MCF 10A (cell line): ENCODE measurements around the gene THADA. TPM values are rescaled to one million over a fixed set of nuclear protein-coding genes. Genes with fewer than 3 reads are reported as not detected.

ENCODE experiments used
- BruUV-seq: library from RNA; stranded (reverse); fragments of 400-500 nt; replicated peaks from 2 replicates; lab custom pipeline; 2021; lab: Mats Ljungman, UMichigan
- CTCF ChIA-PET: fragments of 300-600 bp; sonication (Branson Sonifier 250); formaldehyde crosslinking; extraction: SDS; loops from one replicate; lab custom pipeline; 2021; ENCODE audit warnings: antibody characterized with exemption, inconsistent platforms; lab: Yijun Ruan, JAX
- POLR2A ChIA-PET: fragments of 300-600, 350-650 bp; sonication (Branson Sonifier 250); formaldehyde crosslinking; extraction: SDS; loops from one replicate; lab custom pipeline; 2020; ENCODE audit warnings: antibody characterized with exemption, inconsistent platforms; lab: Yijun Ruan, JAX
- DNase-seq: peaks from one replicate; pipeline ENCODE4 v3.0.0-alpha.2; 2018; ENCODE audit not compliant: unreplicated experiment
- H3K27ac Mint-ChIP-seq: one replicate; pipeline ENCODE4 v1.8.0; 2022; ENCODE audit warnings: mild to moderate bottlenecking, low read depth, mixed read lengths; ENCODE audit not compliant: unreplicated experiment
- H3K27me3 Mint-ChIP-seq: one replicate; pipeline ENCODE4 v1.8.0; 2022; ENCODE audit warnings: mixed read lengths; ENCODE audit not compliant: insufficient read depth, unreplicated experiment
- H3K36me3 Mint-ChIP-seq: one replicate; pipeline ENCODE4 v1.8.0; 2022; ENCODE audit warnings: mild to moderate bottlenecking, moderate library complexity, mixed read lengths; ENCODE audit not compliant: insufficient read depth, unreplicated experiment
- H3K4me1 Mint-ChIP-seq: one replicate; pipeline ENCODE4 v1.8.0; 2022; ENCODE audit warnings: mixed read lengths; ENCODE audit not compliant: insufficient read depth, unreplicated experiment
- H3K4me3 Mint-ChIP-seq: one replicate; pipeline ENCODE4 v1.8.0; 2022; ENCODE audit warnings: mild to moderate bottlenecking, moderate library complexity, mixed read lengths; ENCODE audit not compliant: unreplicated experiment
- H3K9me3 Mint-ChIP-seq: one replicate; pipeline ENCODE4 v1.8.0; 2022; ENCODE audit warnings: mixed read lengths; ENCODE audit not compliant: unreplicated experiment
- CTCF ChIP-seq: fragments of 200-600 bp; IDR thresholded peaks from one replicate; pipeline ENCODE4 v1.8.0; 2022; ENCODE audit warnings: antibody characterized with exemption, mild to moderate bottlenecking; ENCODE audit not compliant: unreplicated experiment
- intact Hi-C: fragments of 100-400 bp; cut with micrococcal nuclease; formaldehyde crosslinking; loops from 2 replicates; pipeline ENCODE4 v1.14.1; 2022
- total RNA-seq: library from RNA; stranded (reverse); gene quantifications from 2 replicates; pipeline ENCODE4 v1.2.3, GENCODE V29; 2022

Gene THADA
- total RNA-seq, 1 experiment from 2014 or later, result 49.8 TPM

DNA sequence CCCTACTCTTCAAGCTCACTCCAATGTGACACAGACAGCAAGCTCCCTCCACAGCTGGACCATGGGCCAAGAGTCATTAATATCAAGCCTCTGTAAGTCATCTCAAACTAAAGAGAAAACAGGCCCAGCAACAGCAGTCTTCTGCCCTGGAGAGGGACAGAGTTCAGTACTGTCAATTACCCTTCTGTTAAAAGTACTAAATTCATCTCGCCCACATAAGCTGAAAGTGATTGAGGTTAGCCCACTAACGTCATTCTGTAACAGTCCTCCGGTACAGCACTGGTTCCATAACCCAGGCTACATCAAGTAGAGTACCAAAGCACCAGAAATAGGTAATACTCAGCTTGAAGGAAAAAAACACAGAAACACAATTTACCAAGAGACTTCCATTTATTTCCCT is 25.9 kb downstream of the THADA start:
- H3K4me3 Mint-ChIP-seq, result no peak overlapping the region
- peaks cover 66% of the 10 kb centered on the region for H3K36me3 Mint-ChIP-seq
- H3K9me3 Mint-ChIP-seq, result no peaks in the 10 kb centered on the region
- no peak for TF ChIP-seq CTCF
- DNase-seq, result no peak
- ChIA-PET CTCF (interaction anchor here (0.5 to 1.8 kb wide), 3 partner anchors 10 to 742 kb away, joined by 3 to 4 read pairs (median 3); no protein-coding TSS in a partner anchor), POLR2A (interaction anchor here (0.6 kb wide), 1 partner anchor 15 kb away, joined by 3 read pairs; no protein-coding TSS in a partner anchor)
- H3K27ac Mint-ChIP-seq, result no peak overlapping the region
- intact Hi-C loops, result no loop called here
- no TSS peak for BruUV-seq
- H3K27me3 Mint-ChIP-seq, result no peaks in the 10 kb centered on the region
- no peaks in the 10 kb centered on the region for H3K4me1 Mint-ChIP-seq

DNA sequence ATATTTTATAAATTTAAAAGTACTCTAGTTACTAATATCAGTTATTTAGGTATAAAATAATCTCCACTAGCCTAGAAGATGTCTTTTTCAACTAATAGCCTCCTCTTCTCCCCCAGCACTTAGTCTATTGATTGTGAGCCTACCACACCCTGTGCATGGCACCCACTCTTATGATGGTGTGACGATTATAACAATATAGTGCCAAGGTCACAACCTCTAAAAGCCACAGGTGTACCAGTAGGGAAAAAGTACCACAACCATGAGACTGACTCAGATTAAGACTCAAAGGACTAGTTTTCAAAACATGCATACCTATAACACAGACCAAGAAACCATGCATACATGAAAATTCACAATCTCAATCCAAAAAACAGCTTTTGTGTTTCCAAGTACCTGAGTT is 27.6 kb downstream of the THADA start:
- BruUV-seq, result no TSS peak
- no peak for TF ChIP-seq CTCF
- POLR2A ChIA-PET, result interaction anchor here (0.6 to 0.8 kb wide), 2 partner anchors 126 to 714 kb away, joined by 3 read pairs; no protein-coding TSS in a partner anchor

DNA sequence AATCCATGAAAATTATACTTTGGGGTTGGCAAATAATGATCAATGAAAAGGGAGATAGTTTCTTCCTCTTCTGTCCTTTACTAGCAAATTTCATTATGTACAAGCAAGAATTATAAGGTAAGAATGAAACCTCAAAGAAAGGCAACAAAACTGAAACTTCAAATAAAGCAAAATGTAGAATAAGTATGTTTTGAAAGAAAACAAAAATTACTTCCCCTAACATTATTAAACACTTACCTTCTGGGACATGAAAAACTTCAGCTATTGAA is 29.4 kb downstream of the THADA start:
- no peak overlapping the region for H3K4me3 Mint-ChIP-seq
- TF ChIP-seq CTCF, result no peak
- H3K4me1 Mint-ChIP-seq, result no peaks in the 10 kb centered on the region
- intact Hi-C loops, result no loop called here
- ChIA-PET POLR2A (interaction anchor here (0.7 to 1.2 kb wide), 4 partner anchors 9 to 329 kb away, joined by 3 to 6 read pairs (median 4); no protein-coding TSS in a partner anchor), CTCF (interaction anchor here (0.7 to 3.7 kb wide), 3 partner anchors 10 to 753 kb away, joined by 3 to 23 read pairs (median 5); no protein-coding TSS in a partner anchor)
- H3K9me3 Mint-ChIP-seq, result no peaks in the 10 kb centered on the region
- no peak for DNase-seq
- no TSS peak for BruUV-seq
- no peak overlapping the region for H3K27ac Mint-ChIP-seq
- H3K27me3 Mint-ChIP-seq, result no peaks in the 10 kb centered on the region
- H3K36me3 Mint-ChIP-seq, result peaks cover 66% of the 10 kb centered on the region

More for the DNA sequence above, 27.6 kb downstream of the THADA start:
- no peaks in the 10 kb centered on the region for H3K27me3 Mint-ChIP-seq
- no peaks in the 10 kb centered on the region for H3K9me3 Mint-ChIP-seq
- no peaks in the 10 kb centered on the region for H3K4me1 Mint-ChIP-seq
- intact Hi-C loops, result no loop called here
- H3K27ac Mint-ChIP-seq, result no peak overlapping the region
- peaks cover 71% of the 10 kb centered on the region for H3K36me3 Mint-ChIP-seq
- CTCF ChIA-PET, result interaction anchor here (0.6 to 3.7 kb wide), 2 partner anchors 8 to 17 kb away, joined by 3 to 23 read pairs; no protein-coding TSS in a partner anchor
- no peak overlapping the region for H3K4me3 Mint-ChIP-seq
- DNase-seq, result no peak

- no TSS peak for BruUV-seq
- Mint-ChIP-seq H3K4me3 (no peak overlapping the region), H3K4me1 (no peaks in the 10 kb centered on the region), H3K36me3 (peaks cover 53% of the 10 kb centered on the region), H3K27me3 (no peaks in the 10 kb centered on the region), H3K9me3 (no peaks in the 10 kb centered on the region), H3K27ac (no peak overlapping the region)
- CTCF ChIA-PET, result interaction anchor here (1.2 kb wide), 1 partner anchor 14 kb away, joined by 3 read pairs; no protein-coding TSS in a partner anchor
- TF ChIP-seq CTCF, result no peak
- intact Hi-C loops, result no loop called here
- DNase-seq, result no peak
- POLR2A ChIA-PET, result interaction anchor here (0.6 kb wide), 1 partner anchor 13 kb away, joined by 3 read pairs; no protein-coding TSS in a partner anchor
These were observed 32.2 kb downstream of the THADA start for GRCh38 chr2:43563679-43564078.
